ACHN (cell line): ENCODE measurements around the gene TMEM266.
"Not testable (repeated sequence)": the region's sequence is repeated elsewhere in the genome, so short reads cannot be mapped to it uniquely, and the experiment has no call there.

ENCODE experiments used
- DNase-seq: peaks from one replicate; pipeline ENCODE4 v3.0.0-alpha.2; 2015
- in situ Hi-C: cut with HindIII; loops from 2 replicates; pipeline ENCODE4 v1.10.0; 2017; ENCODE audit warnings: low sequenced_read_pairs, low pct_ligation_motif_present, low pct_unique_long_range_greater_than_20kb

Gene TMEM266, protein sequence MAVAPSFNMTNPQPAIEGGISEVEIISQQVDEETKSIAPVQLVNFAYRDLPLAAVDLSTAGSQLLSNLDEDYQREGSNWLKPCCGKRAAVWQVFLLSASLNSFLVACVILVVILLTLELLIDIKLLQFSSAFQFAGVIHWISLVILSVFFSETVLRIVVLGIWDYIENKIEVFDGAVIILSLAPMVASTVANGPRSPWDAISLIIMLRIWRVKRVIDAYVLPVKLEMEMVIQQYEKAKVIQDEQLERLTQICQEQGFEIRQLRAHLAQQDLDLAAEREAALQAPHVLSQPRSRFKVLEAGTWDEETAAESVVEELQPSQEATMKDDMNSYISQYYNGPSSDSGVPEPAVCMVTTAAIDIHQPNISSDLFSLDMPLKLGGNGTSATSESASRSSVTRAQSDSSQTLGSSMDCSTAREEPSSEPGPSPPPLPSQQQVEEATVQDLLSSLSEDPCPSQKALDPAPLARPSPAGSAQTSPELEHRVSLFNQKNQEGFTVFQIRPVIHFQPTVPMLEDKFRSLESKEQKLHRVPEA

DNA sequence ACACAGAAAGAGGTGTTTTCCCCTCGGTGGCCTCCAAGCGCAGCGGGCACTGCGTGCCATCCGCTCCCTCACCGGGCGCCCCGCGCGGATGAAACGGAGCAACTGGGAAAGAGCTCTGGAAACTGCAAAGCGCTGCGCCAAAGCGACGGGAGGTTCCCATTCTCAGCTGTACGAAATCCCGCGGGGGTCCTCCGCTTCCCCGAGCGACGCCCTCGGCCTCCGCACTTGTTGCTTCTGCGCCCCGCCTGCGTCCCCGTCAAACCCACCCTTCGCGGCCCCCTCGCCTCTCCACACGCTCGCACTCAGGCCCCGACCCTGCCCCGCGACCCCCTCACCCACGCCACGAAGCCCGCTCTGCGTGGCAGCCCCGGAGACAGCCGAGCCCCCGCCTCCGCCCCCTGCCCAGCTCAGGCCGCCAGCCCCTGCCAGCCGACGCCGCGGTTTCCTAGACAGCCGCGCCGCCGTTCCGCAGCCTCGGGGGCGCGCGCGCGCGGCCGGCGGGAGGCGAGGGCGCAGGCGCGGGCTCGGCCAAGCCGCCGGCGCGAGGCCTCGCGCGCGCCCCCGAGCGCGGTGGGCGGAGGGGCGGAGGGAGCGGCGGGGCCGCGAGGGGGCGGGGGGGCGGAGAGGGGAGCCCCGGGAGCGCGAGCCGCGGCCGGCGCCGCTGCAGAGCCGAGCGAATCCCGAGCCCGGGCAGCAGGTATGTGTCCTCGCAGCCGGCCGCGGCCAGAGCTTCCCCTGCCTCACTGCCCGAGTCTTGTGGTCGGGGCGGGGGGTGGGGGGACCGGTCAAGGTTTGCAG, at the start of gene TMEM266:
TSS of gene TMEM266 (plus strand) at position 666 of the 798 bp plus-strand sequence. CDS start 74,279 bp downstream, outside the sequence.
- in situ Hi-C loops = no loop called here
- DNase-seq = peak; percentile 15

DNA sequence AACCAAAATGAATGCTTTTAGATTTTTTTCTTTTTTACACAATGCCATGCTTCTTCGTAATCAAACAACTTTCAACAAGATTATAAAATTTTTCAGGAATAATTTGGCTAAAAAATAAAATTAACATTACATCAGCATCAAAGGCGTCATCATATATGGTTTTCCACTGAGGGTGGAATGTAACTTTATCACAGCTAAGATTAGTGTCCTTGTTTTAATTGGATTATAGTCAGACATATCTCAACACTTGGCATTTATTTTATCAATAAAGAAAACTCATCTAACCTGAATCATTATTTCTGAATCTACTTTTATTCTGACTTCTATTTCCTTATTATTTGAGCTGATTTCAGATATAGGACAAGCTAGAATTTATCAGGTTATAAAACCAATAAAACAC, 49.2 kb upstream of the TMEM266 start:
- in situ Hi-C loops = no loop called here
- no peak for DNase-seq

DNA sequence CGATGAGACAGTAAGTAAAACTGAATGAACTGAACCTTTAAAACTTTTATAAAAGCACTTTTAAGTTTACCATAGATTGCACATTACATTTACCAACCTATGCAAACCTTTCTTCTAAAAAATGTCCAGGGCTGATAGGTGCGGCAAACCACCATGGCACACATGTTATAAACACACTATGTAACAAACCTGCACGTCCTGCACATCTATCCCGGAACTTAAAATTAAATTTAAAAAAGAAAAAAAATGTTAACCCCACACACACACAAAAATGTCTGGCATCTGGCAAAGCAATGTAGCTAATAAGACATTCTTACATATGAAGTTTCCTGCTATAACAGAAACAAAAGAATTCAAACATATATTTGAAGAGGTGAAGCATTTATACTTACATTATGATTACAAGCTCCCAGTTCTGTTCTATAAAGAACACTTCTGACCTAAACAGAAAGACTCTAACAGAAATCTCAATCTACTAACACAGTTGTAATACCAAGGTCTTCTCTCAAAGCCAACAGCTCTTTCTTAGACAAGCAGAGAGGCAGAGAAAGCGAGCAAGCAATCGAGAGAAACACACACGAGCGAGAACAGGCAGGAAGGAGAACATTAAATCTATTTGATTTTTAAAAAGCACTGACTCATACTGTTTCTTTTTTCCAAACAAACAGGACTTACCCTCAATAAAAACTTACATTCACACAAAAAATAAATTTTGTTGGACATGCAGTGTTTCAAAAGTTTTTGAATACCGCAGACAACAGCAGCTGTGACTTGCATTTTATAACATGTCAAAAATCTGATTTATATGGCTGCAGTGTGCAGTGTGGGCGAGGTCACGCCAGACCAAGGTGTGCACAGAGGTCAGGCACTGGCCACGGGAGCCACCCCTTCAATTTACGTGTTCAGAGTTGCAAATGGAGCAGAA, 47.9 kb upstream of the TMEM266 start, which contains the start of gene NRG4:
TSS of gene NRG4 (minus strand) at position 798 of the 925 bp plus-strand sequence. CDS start 1,194 bp downstream, outside the sequence.
- no peak for DNase-seq
- in situ Hi-C loops = no loop called here

DNA sequence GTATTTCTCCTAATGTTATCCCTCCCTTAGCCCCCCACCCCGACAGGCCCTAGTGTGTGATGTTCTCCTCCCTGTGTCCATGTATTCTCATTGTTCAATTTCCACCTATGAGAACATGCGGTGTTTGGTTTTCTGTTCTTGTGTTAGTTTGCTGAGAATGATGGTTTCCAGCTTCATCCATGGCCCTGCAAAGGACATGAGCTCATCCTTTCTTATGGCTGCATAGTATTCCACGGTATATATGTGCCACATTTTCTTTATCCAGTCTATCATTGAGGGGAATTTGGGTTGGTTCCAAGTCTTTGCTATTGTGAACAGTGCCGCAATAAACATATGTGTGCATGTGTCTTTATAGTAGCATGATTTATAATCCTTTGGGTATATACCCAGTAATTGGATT, 46.3 kb upstream of the TMEM266 start:
- in situ Hi-C loops, DNase-seq: not testable (repeated sequence)

DNA sequence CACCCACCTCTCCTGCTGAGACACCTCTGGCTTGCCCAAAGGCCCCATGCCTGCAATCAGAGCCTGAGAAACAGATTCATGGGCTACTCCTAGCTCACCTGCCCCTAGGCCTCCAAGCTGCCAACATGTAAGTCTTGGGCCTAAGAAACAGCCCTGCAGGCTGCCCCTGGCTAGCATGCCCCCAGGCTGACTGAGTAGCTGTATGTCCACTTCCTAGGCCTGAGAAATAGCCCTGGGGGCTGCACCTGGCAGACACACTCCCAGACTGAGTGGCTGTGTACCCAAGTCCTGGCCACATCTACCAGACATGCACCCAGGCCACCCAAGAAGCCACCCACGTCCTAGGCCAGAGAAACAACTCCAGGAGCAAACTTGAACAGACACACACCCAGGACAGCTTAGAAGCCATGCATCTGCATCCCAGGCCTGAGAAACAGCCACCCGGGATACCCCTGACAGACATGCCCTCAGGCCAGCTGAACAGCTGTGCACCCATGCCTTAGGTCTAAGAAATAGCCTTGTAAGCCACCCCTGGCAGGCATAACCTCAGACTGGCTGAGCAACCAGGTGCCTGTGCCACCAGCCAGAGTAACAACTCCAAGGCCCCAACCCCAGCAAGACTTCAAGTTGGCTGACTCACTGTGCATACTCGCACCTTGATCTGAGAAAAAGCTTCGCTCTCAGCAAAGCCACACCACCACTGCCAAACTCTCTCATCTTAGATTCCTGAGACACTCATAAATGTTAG, 35.6 kb upstream of the TMEM266 start:
- no peak for DNase-seq

DNA sequence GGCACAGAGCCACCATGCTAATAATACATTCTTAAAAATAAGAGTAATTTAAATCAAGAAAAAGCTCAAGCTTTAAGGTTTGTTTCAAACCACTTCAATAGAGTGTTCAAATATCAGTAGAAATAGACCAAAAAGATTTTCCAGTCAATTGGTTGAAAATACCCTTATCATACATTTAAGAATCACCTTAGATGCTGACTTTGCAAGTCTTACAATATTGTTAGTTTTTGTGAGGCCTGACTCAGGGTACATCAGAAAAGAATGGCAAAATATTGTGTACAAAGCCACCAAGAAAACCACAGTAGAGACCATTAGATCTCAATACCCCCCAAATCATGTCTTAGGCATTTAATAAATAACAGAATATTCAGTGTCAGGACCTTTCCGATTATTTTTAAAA, 27.7 kb upstream of the TMEM266 start:
- in situ Hi-C loops = no loop called here
- DNase-seq = no peak

More for the DNA sequence above, 35.6 kb upstream of the TMEM266 start:
- in situ Hi-C loops = no loop called here

DNA sequence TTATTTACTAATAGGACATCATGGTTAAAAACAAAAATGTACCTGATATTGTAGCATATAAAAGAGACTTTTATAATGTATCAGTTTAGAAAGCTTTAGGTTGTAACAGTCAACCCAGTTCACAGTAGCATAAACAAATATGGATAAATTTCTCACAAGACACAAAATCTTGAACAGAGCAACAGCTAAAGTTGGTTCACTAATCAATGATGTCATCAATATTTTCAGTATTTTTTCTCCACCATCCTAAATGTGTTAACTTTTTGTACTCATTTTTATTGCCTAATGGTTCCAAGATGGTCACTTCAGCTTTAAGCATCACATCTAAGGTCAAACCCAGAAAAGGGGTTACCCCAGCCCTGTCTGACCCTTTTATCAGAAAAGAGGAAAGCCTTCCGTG, 26.3 kb upstream of the TMEM266 start:
- no peak for DNase-seq
- in situ Hi-C loops = no loop called here

DNA sequence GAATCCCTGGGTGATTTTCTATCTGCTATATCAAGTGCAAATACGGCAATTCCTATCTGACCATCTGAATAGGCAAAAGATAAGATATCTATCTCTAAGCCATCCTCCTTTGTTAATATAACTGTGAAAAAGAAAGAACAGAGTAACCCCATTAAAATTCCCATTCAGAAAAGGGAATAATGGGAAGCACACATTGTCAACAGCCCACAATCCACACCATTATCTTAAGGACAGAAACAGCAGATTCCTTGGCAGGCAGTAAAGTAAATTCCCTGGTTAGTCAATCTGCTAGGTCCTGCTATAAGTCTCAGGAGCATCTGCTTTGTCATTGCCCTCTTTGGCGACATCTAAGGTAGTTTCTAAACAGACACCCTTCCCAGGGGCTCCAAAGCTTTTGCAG, 25.7 kb upstream of the TMEM266 start:
- in situ Hi-C loops = no loop called here
- DNase-seq = no peak

DNA sequence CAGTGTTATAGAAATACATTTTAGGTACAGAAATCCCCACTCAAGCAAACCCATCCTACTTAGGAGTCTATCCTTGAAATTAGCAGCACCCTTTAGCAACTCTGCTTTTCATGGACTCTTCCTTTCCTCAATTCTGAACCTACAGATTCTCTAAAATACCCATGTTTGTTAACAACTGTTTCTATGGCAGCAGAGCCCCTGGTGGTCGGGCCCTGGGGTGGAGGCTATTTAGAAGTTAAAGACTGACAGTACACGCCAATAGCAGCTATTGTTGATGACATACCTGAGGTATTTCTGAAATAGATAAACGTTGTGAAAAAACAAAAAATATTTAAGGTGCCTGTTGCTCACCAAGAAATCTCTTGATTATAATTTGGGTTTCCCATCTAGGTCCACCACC, 24.2 kb upstream of the TMEM266 start:
- DNase-seq = no peak
- in situ Hi-C loops = no loop called here

DNA sequence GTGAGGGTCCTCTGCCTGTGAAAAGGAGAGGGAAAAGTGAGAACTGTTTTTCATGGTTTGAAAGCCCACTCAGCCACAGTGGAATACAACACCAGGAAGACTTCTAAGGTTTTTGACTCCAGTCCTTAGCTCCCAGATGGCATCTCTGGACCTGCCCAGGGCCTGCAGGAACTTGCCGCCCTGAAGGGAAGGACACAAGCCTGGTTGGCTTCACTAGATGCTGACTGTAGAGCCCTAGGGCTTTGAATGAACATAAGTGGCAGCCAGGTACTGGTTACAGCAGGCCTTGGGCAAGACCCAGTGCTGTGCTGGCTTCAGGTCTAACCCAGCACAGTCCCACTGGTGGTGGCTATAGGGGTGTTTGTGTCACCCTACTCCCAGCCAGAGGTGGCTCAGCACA, 21.3 kb upstream of the TMEM266 start:
- in situ Hi-C loops = no loop called here
- DNase-seq = no peak

DNA sequence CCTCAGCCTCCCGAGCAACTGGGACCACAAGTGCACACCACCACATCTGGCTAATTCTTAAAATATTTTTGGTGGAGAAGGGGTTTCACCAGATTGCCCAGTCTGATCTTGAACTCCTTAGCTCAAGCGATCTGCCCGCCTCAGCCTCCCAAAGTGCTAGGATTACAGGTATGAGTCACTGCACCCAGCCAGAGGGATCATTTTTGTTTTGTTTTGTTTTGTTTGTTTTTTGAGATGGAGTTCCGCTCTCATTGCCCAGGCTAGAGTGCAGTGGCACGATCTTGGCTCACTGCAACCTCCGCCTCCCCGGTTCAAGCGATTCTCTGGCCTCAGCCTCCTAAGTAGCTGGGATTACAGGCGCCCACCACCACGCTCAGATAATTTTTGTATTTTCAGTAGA, 5.6 kb upstream of the TMEM266 start:
- DNase-seq, in situ Hi-C loops: not testable (repeated sequence)

DNA sequence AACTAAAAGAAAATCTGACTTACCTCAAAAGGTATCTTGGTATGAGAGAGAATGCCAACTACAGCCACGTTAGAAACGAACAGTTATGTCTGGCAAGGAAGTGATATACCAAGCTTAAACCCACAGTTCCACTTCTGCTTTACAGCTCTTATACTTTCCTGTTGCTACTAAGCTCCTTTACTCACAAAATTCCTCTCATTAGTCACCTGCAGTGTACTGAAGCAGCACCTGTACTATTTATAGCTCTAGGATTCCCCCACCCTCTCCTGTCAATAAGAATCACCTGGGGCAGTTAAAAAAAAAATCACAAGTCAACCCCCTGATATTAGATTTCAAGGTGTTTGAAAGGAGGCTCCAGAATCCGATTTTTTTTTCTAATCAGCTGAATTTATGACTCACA, 2.9 kb upstream of the TMEM266 start:
- DNase-seq = no peak
- in situ Hi-C loops = no loop called here

DNA sequence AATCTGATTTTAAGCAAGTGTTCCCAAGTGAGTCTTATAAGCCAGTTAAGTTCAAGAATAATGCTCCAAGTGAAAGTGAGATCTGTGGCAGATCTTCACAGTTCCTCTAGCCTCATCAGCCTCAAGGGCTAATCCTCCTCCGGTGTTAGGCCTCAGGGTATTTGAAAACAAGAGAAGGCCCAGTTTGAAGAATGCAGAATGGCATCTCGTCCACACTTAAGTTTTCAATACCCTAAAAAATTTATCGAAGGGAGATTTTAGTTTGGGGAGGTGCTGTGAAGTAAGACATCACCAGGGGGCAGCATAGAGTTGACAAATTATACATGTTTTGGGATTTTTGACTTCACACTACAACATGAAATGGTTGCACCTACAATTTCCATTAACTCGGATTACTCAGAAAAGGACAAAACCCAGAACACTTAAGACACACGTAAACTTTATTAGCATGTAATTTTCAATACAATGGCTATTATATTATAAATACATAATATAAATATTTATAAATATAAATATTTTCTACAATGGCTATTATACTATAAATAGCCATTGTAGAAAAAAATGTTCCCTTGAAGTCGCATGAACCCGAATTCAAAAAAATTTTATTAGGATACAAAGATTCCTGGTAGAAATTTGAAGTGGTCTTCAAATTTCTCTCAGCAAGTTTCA, 2.3 kb upstream of the TMEM266 start:
- DNase-seq = peak; percentile 20
- in situ Hi-C loops = no loop called here

DNA sequence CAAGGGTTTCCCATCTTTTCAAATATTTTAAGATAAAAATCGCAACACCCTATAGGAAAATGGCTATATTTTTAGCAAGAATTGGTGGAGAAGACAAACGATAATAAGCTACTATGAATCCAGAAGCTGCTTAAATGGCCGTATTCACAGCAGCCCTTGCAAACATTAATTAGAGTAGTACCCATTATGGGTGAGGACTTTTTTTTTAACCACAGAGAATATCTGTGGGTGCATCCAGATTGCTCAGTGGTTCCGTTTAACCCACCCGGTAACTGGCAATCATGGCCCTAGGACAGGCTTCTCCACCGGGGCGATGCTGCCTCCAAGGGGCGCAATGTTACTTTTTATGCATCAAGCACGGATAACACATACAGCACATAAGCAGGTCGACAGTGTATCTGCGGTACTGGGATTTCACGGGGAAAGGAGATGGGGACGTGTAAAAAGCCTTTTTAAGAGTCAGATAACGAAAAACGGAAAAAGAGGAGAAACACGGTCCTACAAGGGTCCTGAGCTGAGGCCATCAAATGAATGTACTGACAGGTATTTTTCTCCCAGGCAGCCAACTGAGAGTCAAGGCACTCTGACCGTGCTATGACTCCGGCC, 968 bp upstream of the TMEM266 start:
- in situ Hi-C loops = no loop called here
- no peak for DNase-seq

DNA sequence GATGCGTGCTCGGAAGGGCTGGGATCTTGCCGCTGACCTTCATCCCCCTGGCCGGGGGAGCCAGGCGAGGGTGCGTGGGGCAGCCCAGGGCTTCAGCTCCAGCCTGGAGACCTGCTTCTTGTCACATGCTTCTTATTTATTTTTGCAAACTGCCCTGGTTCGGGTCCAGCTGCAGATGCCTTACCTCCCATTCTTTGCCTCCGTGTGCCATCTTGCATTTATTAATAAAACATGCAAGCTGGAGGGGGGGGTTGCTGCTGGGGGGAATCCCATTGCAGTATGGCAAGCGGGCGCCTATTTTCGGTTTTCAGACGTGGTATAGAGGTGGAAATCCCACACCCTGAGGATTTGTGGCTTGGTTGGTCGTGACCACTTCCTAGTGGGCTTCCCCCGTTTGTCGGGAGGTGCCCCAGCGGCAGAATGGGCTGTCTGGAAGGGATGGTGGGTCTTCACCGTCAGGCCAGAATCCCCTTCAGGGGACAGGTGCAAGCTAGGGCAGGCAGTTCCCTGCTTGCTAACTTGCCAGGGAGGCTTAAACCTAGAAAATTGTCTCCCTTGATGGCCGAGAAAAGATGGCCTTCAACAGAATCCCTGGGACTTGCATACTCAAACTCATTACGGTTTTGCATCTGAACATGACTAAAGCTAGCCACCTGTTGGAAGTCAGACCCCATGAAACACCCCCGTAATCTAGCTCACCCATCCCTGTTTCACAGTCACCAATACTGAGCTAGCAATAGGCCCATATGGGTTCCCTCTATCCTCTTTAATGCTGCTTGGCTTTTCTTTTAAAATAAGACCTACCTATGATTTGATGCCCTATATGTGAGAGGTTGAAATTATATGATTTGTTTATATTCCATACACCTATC, 569 bp downstream of the TMEM266 start:
- DNase-seq = no peak
- in situ Hi-C loops = no loop called here

DNA sequence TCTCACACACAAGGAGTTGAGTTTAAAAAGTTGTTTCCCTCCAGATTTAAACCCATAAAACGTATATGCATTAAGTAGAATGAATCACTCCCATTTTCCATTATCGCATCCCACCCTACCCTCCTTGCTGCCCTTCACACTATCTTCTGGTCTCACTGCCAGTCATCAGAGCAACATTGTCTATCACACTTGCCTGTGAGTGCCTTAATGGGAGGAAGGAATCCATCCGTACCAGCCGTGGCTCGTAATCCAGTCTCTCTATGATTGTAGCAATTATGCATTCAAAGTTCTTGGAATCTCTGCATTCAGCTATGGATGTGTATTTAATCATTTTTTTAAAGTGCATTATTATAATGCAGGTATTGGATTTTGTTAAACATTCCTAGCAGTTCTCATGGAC, 1.9 kb downstream of the TMEM266 start:
- in situ Hi-C loops = no loop called here

More for the DNA sequence above, 1.9 kb downstream of the TMEM266 start:
- DNase-seq = no peak
